HG03095 (cell line): ENCODE measurements around the gene KRTAP12-3.
"Not testable (repeated sequence)": the region's sequence is repeated elsewhere in the genome, so short reads cannot be mapped to it uniquely, and the experiment has no call there.

Experiments used
- ATAC-seq: cut with Tn5 transposase; IDR thresholded peaks from one replicate; pipeline ENCODE4 v1.9.1; 2021; ENCODE audit warnings: moderate library complexity; ENCODE audit not compliant: unreplicated experiment

The KRTAP12-3 gene

DNA sequence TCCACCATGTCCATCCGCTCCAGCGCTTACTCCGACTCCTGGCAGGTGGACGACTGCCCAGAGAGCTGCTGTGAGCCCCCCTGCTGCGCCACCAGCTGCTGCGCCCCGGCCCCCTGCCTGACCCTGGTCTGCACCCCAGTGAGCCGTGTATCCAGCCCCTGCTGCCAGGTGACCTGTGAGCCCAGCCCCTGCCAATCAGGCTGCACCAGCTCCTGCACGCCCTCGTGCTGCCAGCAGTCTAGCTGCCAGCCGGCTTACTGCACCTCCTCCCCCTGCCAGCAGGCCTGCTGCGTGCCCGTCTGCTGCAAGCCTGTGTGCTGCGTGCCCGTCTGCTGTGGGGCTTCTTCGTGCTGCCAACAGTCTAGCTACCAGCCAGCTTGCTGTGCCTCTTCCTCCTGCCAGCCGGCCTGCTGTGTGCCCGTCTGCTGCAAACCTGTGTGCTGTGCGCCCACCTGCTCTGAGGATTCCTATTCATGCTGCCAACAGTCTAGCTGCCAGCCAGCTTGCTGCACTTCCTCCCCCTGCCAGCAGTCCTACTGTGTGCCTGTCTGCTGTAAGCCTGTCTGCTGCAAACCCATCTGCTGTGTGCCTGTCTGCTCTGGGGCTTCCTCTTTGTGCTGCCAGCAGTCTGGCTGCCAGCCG lies 30.4 kb upstream of the KRTAP12-3 start:
- ATAC-seq: not testable (repeated sequence)

DNA sequence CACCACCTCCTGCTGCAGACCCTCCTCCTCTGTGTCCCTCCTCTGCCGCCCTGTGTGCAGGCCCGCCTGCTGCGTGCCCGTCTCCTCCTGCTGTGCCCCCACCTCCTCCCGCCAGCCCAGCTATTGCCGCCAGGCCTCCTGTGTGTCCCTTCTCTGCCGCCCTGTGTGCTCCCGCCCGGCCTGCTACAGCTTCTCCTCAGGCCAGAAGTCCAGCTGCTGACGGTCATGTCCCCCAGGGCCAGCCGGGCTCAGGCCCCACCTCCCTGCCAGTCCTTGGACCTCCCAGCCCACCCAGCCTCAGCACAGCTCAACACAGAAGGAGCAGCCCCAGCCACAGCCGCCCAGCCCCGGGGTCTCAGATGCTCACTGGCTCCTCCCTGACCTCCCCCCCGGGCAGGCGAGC lies 29.9 kb upstream of the KRTAP12-3 start:
- ATAC-seq: not testable (repeated sequence)

DNA sequence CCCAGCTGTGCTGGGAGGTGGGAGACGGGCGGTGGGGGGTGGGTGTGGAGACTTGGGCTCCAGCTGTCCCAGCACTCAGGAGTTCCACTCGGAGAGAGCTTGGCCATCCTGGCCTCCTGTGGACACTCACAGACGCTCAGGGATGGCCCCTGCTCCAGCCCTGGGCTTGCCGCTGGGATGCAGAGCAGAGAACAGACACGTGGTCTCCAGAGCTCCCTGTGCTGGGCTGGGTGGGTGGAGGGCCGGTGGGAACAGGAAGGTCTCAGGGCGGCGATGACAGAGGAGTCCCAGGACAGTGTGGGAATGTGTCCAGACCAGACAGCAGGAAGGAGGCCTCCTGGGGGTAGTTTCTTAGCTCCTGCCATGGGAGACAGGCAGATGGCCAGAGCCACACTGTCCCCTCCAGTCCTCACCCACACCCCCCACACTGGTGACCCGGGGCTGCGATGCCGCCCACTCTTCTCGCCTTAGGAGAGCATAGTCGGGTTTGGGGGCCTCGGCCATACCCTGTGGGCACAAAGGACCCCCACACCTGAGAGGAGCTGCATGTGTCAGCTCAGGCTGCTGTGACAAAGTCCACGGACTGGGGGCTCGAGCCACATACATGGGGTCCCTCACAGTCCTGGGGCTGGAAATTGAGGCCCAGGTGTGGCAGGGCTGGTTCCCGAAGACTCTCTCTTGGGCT lies 28.9 kb upstream of the KRTAP12-3 start:
- ATAC-seq: no peak

DNA sequence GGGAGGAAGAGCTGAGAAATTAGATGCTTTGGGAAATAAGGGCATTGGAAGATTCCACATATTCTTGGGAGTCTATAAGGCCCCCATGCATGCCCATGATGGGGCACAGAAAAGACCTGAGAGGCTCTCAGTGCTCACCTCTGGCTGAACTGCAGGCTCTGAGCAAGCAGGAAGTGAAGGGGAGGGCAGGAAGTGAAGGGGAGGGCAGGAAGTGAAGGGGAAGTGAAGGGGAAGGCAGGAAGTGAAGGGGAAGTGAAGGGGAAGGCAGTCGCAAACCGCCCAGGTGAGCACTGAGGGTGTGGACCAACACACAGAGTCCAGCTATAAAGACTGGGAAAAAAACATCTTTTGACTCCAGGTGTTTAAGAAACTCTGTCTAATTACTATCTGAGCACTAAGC lies 27.3 kb upstream of the KRTAP12-3 start:
- no peak for ATAC-seq

DNA sequence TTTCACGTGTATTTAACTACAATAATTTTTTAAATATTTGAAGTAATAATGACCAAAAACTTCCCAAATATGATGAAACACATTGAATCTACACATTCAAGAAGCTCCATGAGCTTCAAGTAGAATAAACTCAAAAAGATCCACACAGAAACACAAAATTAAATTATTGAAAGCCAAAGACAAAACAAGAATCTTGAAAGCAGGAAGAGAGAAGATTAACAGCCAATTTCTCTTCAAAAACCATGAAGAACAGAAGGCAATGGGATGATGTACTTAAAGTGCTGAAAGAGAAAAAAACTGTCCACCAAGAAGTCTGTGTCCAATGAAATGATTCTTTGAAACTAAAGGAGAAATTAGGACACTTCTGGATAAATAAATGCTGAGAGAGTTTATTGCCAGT lies 25.7 kb upstream of the KRTAP12-3 start:
- no peak for ATAC-seq

DNA sequence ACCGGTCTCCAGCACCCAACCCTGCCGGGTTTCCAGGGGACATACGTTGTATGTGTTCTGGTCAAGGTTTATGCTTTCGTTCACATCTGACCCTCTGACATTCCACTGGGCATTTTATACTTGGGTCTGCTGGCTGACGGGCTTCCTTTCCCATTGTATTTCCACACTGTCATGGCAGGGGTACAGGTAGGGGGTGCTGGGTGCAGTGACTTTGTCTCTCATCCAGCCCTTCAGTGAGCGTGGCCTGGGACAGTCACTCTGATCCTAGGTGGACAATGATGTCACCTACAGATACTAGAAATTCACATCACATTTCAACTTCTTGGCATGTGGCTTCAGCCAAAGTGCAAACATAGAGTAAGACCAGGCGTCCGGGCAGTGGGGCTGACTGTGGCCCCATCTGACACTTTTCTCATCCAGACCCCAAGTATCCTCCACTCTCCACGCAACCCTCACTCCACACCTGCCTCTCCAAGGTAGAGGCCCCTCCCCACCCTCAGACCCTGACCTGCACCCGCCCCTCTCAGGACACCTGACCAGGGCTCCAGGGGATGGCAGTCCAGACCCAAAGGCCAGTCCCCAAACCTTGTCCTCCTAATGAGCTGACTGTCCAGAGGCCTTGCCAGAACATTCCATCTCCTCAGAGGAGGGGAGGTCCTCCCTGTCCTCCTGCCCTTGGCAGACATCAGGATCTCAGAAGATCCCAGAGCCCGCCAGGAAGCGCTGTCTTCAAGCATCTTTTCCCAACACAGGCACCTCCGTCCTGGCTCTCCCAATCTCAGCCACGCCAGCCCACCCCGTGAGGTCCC lies 21.3 kb upstream of the KRTAP12-3 start:
- no peak for ATAC-seq

DNA sequence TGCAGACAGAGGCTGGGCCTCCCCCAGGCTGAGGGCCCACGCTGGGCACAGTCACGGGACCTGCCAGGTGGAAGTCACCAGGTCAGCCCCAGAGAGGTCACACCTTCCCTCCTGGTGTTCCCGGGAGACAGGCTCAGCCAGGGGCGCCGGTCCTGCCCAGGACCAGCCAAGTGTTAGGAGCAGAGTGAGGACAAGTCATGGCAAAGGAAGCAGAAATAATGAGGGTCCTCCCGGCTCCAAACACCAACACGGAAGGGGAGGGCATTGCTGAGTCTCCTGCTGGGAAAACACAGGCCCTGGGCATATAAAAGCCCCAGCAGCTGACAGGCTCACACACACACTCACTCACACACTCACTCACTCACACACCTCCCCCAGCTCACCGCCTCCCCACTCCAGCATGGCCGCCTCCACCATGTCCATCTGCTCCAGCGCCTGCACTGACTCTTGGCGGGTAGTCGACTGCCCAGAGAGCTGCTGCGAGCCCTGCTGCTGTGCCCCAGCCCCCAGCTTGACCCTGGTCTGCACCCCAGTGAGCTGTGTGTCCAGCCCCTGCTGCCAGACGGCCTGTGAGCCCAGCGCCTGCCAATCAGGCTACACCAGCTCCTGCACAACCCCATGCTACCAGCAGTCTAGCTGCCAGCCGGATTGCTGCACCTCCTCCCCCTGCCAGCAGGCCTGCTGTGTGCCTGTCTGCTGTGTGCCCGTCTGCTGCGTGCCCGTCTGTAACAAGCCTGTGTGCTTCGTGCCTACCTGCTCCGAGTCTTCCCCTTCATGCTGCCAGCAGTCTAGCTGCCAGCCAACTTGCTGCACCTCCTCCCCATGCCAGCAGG lies 20.5 kb upstream of the KRTAP12-3 start, which contains the start of gene KRTAP10-10:
TSS of gene KRTAP10-10 (plus strand) at position 339 of the 833 bp plus-strand sequence. CDS start at position 401, 62 bp downstream.
- no peak for ATAC-seq

DNA sequence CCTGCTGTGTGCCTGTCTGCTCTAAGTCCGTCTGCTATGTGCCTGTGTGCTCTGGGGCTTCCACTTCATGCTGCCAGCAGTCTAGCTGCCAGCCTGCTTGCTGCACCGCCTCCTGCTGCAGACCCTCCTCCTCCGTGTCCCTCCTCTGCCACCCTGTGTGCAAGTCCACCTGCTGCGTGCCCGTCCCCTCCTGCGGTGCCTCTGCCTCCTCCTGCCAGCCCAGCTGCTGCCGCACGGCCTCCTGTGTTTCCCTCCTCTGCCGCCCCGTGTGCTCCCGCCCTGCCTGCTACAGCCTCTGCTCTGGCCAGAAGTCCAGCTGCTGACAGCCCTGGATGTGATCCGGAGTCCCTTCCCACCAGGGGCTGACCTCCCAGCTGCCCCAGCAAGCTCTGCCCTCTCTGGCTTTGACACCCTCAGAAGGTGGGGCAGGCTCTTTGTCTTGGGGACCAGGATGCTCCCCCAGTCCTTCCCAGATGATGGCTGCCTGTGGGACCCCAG lies 19.8 kb upstream of the KRTAP12-3 start:
- not testable (repeated sequence) for ATAC-seq

DNA sequence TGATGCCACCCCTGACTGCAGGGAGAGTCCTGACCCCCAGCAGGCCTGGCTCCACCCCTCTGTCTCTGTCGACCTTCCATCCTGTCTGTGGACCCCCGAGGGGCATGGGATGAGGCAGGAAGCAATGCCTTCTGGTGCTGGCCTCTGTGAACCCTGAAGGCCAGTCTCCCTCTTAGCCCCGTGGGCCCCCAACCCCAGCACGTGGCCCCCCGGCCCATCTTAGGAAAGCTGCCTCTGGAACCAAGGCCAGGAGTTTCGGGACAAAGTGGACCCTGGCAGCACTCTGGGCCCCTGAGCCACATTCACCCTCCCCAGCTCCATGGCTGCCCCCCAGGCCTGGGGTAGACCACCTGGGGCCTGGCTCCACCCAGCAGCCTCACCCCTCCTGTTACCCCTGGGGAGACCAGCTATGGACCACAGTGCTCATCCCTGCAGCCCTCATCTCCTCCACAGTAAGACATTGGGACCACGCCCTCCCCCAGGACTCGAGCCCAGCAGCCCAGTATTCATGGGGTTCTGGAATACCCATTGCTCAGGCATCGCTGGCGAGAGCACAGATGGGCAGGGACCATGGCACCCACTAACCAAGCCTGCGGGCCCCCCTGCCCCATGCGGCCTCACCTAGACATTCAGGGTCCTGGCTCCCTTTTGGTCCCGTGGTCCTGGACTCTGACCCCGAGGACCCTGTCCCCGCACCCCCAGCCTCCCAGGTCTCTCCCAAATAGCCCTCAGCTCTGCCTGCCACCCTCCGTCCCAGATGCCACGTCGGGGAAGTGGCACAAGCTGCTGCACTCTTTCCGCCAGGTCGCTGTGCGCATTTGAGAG lies 19.0 kb upstream of the KRTAP12-3 start:
- ATAC-seq: not testable (repeated sequence)

DNA sequence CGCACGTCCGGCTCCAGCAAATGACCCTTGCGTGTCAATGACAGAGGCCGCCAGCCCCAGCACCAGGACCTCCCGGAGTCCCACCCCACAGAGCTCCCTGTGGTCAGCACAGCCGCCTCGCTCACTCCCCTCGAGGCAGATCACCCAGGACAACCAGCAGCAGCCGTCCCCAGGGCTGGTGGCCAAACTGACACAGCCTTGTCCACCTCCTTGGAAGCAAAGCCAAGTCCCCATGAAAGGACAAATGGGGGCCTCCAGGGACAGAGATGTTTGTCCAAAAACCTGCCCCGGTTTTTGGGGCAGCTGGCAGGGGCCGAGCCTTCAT lies 18.4 kb upstream of the KRTAP12-3 start:
- ATAC-seq: no peak

DNA sequence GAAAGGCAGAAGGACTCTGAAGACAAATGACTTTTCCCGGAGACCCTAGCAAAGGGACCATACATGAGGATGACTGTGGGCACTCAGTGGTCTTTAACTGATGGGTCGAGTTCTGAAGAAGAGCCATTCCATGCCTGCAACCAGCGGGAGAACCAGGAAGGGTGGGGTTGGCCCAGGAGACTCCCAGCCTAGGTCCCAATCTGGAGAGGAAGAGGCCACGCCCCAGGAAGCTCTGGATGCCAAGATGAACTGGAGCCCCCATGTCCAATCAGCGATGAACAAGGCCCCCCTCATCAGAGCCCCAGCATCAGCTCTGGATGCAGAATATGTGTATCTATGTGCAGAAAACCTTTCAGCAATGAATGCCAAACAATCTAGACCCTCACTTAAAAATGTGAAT lies 17.0 kb upstream of the KRTAP12-3 start:
- ATAC-seq: no peak

DNA sequence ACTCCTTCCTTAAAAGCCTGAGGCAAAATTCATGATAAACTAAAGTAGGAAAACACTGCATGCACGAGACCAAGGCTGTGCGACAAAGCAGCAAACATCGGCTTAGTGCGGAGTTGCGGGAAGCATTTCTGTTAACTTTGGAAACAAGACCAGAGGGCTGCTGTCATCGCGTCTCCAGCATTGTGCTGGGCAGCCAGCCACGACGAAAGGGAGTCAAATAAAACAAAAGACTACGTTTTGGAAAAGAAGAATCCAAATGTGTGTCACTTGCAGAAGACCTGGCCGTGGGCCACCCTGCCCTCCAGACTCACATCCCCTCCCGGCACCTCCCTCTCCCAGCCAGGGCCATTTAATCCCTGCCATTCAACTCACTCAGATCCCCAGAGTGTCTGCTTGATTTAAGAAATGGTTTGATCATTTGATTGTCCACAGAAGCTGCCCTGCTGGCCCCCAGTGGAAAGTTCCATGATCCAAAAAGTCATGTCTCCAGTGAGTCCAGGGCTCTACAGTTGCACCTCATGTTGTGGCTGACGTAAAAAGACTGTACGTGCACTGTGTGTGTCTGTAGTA lies 13.9 kb upstream of the KRTAP12-3 start:
- ATAC-seq: no peak

DNA sequence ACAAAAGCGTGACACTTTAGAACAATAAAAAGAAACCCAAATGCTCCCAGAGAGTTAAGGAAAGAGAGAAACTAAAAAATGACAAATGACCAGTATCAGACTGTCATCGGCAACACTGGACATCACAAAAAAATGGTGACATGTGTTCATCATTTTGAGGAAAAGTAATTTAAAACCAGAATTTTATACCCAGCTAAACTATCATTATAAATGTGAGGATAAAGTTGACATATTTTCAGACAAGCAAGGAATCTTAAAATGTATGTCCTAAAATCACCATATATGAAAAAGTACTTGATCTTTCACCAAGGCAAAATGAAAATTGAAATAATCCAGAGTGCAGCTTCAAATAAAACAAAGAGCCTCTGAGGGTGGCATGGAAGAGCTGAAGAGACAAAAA lies 12.9 kb upstream of the KRTAP12-3 start:
- no peak for ATAC-seq

DNA sequence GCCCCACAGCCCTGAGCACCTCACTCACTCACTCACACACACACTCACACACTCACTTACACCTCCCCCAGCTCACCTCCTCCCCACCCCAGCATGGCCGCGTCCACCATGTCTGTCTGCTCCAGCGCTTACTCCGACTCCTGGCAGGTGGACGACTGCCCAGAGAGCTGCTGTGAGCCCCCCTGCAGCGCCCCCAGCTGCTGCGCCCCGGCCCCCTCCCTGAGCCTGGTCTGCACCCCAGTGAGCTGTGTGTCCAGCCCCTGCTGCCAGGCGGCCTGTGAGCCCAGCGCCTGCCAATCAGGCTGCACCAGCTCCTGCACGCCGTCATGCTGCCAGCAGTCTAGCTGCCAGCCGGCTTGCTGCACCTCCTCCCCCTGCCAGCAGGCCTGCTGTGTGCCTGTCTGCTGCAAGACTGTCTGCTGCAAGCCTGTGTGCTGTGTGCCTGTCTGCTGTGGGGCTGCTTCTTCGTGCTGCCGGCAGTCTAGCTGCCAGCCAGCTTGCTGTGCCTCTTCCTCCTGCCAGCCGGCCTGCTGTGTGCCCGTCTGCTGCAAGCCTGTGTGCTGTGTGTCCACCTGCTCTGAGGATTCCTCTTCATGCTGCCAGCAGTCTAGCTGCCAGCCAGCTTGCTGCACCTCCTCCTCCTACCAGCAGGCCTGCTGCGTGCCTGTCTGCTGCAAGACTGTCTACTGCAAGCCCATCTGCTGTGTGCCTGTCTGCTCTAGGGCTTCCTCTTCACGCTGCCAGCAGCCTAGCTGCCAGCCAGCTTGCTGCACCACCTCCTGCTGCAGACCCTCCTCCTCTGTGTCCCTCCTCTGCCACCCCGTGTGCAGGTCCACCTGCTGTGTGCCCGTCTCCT lies 11.1 kb upstream of the KRTAP12-3 start, which contains the start of gene KRTAP10-11:
TSS of gene KRTAP10-11 (plus strand) at position 49 of the 856 bp plus-strand sequence. CDS start at position 94, 45 bp downstream.
- ATAC-seq: not testable (repeated sequence)

DNA sequence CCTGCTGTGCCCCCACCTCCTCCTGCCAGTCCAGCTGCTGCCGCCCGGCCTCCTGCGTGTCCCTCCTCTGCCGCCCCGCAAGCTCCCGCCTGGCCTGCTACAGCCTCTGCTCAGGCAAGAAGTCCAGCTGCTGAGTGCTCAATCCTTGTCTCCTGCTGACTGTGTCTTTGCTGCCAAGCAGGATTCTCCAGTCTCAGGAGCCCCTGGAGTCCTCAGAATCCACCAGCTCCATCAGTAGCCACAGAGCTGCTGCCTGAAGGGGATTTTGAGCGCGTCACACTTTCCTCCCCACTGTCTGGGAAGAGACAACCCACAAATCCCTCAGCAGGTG lies 10.5 kb upstream of the KRTAP12-3 start:
- no peak for ATAC-seq

DNA sequence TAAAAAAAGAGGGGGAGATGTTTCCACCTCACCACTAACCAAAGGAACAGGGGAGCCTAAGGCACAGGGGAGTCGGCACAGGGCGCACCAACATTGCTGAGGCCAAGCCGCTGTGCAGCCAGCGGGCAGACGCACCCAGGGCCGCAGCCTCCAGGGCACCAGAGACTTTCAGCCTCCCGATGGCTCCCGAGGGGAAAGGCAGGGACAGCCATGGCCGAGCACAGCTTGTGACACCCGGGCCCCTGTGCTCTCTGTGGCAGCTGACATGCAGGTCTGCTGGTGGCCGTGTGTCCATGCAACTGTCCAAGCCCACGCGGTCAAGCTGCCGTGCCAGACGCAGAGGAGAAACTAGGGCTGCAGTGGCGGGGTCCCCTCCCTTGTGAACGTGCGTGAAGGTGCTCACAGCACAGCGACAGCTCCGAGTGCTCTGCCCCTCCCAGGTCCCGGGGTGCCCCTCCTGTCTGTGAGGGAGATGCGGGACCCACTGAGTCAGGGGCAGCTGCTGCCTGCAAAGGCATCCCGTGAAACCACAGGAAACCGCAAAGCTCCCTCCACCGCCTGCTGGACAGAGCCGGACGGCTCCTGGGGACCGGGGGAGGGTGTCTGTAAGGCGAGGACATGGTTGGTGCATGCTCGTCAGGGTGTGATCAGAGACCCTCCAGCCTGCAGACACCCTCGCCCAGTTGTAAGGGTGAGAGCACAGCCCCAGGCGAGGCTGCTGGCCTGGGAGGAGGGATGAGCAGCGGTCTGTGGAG lies 9.0 kb upstream of the KRTAP12-3 start:
- ATAC-seq: no peak

DNA sequence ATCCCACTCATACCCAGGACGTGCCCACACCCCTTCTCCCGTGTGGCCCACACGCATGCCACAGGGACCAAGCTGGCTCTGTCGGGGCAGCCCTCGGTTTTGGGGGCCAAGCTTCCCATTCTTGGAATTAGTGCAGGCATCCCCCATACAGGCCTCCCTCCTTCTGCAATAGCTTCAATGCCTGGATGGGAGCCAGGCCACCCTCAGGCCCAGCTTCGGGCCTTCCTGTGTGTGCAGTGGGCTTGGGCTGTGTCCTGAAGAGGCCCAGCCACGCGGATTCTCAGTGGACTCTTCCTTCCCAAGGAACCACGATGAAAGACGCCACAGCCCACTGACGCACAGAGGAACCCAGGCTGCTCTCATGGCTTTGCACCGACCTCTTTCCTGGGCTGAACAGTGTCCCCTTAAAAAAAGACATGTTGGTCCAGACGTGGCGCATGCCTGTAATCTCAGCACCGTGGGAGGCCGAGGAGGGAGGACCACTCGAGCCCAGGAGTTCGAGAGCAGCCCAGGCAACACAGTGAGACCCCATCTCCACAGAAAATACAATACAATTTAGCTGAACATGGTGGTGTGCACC lies 8.1 kb upstream of the KRTAP12-3 start:
- ATAC-seq: no peak
